IMR-90 (cell line): Measurements from ENCODE around the gene LSM7.

Source experiments
- BHLHE40 ChIP-seq: fragments of 150-350 bp; IDR thresholded peaks from 2 replicates; pipeline ENCODE4 v1.6.1; 2016; ENCODE audit warnings: mild to moderate bottlenecking, low read depth, low read length
- CEBPB ChIP-seq: IDR thresholded peaks from 2 replicates; pipeline ENCODE4 v1.6.1; 2012; ENCODE audit warnings: low read depth, low read length, improper control_type of control experiment
- CHD1 ChIP-seq: IDR thresholded peaks from 2 replicates; pipeline ENCODE4 v1.6.1; 2012; ENCODE audit warnings: low read depth, low read length, improper control_type of control experiment
- FOS ChIP-seq: fragments of 150-350 bp; IDR thresholded peaks from 2 replicates; pipeline ENCODE4 v1.6.1; 2016; ENCODE audit warnings: low read depth, low read length
- MXI1 ChIP-seq: IDR thresholded peaks from 2 replicates; pipeline ENCODE4 v1.6.1; 2012; ENCODE audit warnings: low read depth, mild to moderate bottlenecking, low read length, moderate library complexity, borderline replicate concordance
- POLR2A ChIP-seq: IDR thresholded peaks from 2 replicates; pipeline ENCODE4 v1.6.1; 2012; ENCODE audit warnings: mild to moderate bottlenecking, low read depth, low read length
- RAD21 ChIP-seq: IDR thresholded peaks from 2 replicates; pipeline ENCODE4 v1.6.1; 2012; ENCODE audit warnings: low read length, improper control_type of control experiment
- RFX5 ChIP-seq: IDR thresholded peaks from 2 replicates; pipeline ENCODE4 v1.8.0; 2012; ENCODE audit warnings: low read depth, mild to moderate bottlenecking, low read length, moderate library complexity
- SMC3 ChIP-seq: fragments of 150-350 bp; IDR thresholded peaks from 2 replicates; pipeline ENCODE4 v1.6.1; 2016; ENCODE audit warnings: low read depth, mild to moderate bottlenecking, antibody characterized with exemption, low read length, moderate library complexity
- USF2 ChIP-seq: fragments of 150-350 bp; IDR thresholded peaks from 2 replicates; pipeline ENCODE4 v1.6.1; 2017; ENCODE audit warnings: mild to moderate bottlenecking, antibody characterized with exemption, low read length, low read depth
- TF ChIP-seq, protein P1 (sequence below): conservative IDR thresholded peaks from 2 replicates; pipeline ENCODE4 v1.5.1; 2012; ENCODE audit warnings: mild to moderate bottlenecking, low read depth, low read length, improper control_type of control experiment

- TF ChIP-seq POLR2A (no peak), SMC3 (no peak), USF2 (no peak), CEBPB (no peak), RFX5 (no peak), FOS (no peak), RAD21 (no peak), MXI1 (no peak), BHLHE40 (no peak), CHD1 (no peak)
- TF ChIP-seq, protein P1, sequence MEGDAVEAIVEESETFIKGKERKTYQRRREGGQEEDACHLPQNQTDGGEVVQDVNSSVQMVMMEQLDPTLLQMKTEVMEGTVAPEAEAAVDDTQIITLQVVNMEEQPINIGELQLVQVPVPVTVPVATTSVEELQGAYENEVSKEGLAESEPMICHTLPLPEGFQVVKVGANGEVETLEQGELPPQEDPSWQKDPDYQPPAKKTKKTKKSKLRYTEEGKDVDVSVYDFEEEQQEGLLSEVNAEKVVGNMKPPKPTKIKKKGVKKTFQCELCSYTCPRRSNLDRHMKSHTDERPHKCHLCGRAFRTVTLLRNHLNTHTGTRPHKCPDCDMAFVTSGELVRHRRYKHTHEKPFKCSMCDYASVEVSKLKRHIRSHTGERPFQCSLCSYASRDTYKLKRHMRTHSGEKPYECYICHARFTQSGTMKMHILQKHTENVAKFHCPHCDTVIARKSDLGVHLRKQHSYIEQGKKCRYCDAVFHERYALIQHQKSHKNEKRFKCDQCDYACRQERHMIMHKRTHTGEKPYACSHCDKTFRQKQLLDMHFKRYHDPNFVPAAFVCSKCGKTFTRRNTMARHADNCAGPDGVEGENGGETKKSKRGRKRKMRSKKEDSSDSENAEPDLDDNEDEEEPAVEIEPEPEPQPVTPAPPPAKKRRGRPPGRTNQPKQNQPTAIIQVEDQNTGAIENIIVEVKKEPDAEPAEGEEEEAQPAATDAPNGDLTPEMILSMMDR: no peak
Observed at GRCh38 chr19:2359992-2360685, 31.8 kb upstream of the LSM7 start, which contains the start of gene TMPRSS9.
